H9 (cell line): Measurements from ENCODE around the gene TIMM8B. TPM values are rescaled to one million over a fixed set of nuclear protein-coding genes. Genes with fewer than 3 reads are reported as not detected.

Source experiments
- DNase-seq: peaks from one replicate; pipeline ENCODE4 v3.0.0-alpha.2; 2017
- H2AFZ ChIP-seq: one replicate; pipeline ENCODE4 v1.6.1; 2013; ENCODE audit warnings: mild to moderate bottlenecking, low read length, control low read depth, moderate library complexity
- H2AK5ac ChIP-seq: 2 replicates; pipeline ENCODE4 v1.6.1; 2013; ENCODE audit warnings: low read length, control low read depth, mixed read lengths; ENCODE audit not compliant: insufficient read length
- H2BK120ac ChIP-seq: one replicate; pipeline ENCODE4 v1.6.1; 2013; ENCODE audit warnings: low read depth, mild to moderate bottlenecking, low read length, control low read depth, inconsistent platforms; ENCODE audit not compliant: poor library complexity, severe bottlenecking
- H2BK12ac ChIP-seq: 2 replicates; pipeline ENCODE4 v1.6.1; 2013; ENCODE audit warnings: low read length, control low read depth, mixed read lengths, low read depth; ENCODE audit not compliant: insufficient read length
- H2BK15ac ChIP-seq: 2 replicates; pipeline ENCODE4 v1.6.1; 2013; ENCODE audit warnings: low read depth, low read length, control low read depth
- H2BK20ac ChIP-seq: one replicate; pipeline ENCODE4 v1.6.1; 2013; ENCODE audit warnings: low read depth, mild to moderate bottlenecking, low read length, control low read depth, inconsistent platforms; ENCODE audit not compliant: poor library complexity, severe bottlenecking
- H2BK5ac ChIP-seq: 2 replicates; pipeline ENCODE4 v1.6.1; 2013; ENCODE audit warnings: low read length, control low read depth, mixed read lengths; ENCODE audit not compliant: insufficient read length
- H3K14ac ChIP-seq: 2 replicates; pipeline ENCODE4 v1.6.1; 2013; ENCODE audit warnings: low read length, control low read depth; ENCODE audit not compliant: insufficient read depth
- H3K18ac ChIP-seq: 2 replicates; pipeline ENCODE4 v1.6.1; 2013; ENCODE audit warnings: low read depth, mild to moderate bottlenecking, mixed read lengths, low read length, control low read depth; ENCODE audit not compliant: insufficient read length
- H3K23ac ChIP-seq: 2 replicates; pipeline ENCODE4 v1.6.1; 2013; ENCODE audit warnings: low read length, control low read depth, mixed read lengths, low read depth; ENCODE audit not compliant: insufficient read length
- H3K23me2 ChIP-seq: 2 replicates; pipeline ENCODE4 v1.6.1; 2013; ENCODE audit warnings: low read depth, mild to moderate bottlenecking, mixed read lengths, low read length, control low read depth; ENCODE audit not compliant: insufficient read length, poor library complexity, severe bottlenecking
- H3K27ac ChIP-seq: 2 replicates; pipeline ENCODE4 v1.5.1; 2013; ENCODE audit warnings: low read length, control low read depth, mixed read lengths, low read depth; ENCODE audit not compliant: insufficient read length
- H3K27me3 ChIP-seq: 2 replicates; pipeline ENCODE4 v1.6.1; 2013; ENCODE audit warnings: low read length, control low read depth, inconsistent platforms; ENCODE audit not compliant: insufficient read depth
- H3K4ac ChIP-seq: 2 replicates; pipeline ENCODE4 v1.6.1; 2013; ENCODE audit warnings: low read depth, mild to moderate bottlenecking, control low read depth, inconsistent platforms, low read length, moderate library complexity
- H3K4me1 ChIP-seq: 2 replicates; pipeline ENCODE4 v1.6.1; 2013; ENCODE audit warnings: low read length, control low read depth, inconsistent platforms; ENCODE audit not compliant: insufficient read depth
- H3K4me2 ChIP-seq: 2 replicates; pipeline ENCODE4 v1.6.1; 2013; ENCODE audit warnings: low read length, control low read depth, mixed read lengths; ENCODE audit not compliant: insufficient read length, insufficient read depth
- H3K56ac ChIP-seq: 2 replicates; pipeline ENCODE4 v1.6.1; 2013; ENCODE audit warnings: low read depth, mild to moderate bottlenecking, mixed read lengths, low read length, control low read depth; ENCODE audit not compliant: insufficient read length
- H3K79me1 ChIP-seq: 2 replicates; pipeline ENCODE4 v1.6.1; 2013; ENCODE audit warnings: low read depth, mild to moderate bottlenecking, moderate library complexity, low read length, control low read depth, inconsistent platforms; ENCODE audit not compliant: insufficient read depth, poor library complexity, severe bottlenecking
- H3K79me2 ChIP-seq: 2 replicates; pipeline ENCODE4 v1.6.1; 2013; ENCODE audit warnings: low read length, control low read depth, inconsistent platforms; ENCODE audit not compliant: insufficient read depth
- H3K9ac ChIP-seq: 2 replicates; pipeline ENCODE4 v1.6.1; 2013; ENCODE audit warnings: low read length, control low read depth, mixed read lengths; ENCODE audit not compliant: insufficient read length; ENCODE audit errors: extremely low read depth
- H3K9me3 ChIP-seq: one replicate; pipeline ENCODE4 v1.6.1; 2013; ENCODE audit warnings: low read depth, low read length, inconsistent platforms; ENCODE audit not compliant: control insufficient read depth
- H3T11ph ChIP-seq: one replicate; pipeline ENCODE4 v1.6.1; 2013; ENCODE audit warnings: mild to moderate bottlenecking, low read length, control low read depth, inconsistent platforms
- H4K20me1 ChIP-seq: one replicate; pipeline ENCODE4 v1.6.1; 2013; ENCODE audit not compliant: control insufficient read depth, insufficient read length, insufficient read depth
- H4K5ac ChIP-seq: 2 replicates; pipeline ENCODE4 v1.6.1; 2013; ENCODE audit warnings: low read depth, mild to moderate bottlenecking, mixed read lengths, low read length, control low read depth; ENCODE audit not compliant: insufficient read length
- H4K8ac ChIP-seq: replicated peaks from 2 replicates; pipeline ENCODE4 v1.6.1; 2013; ENCODE audit warnings: low read length, control low read depth, mixed read lengths, low read depth; ENCODE audit not compliant: insufficient read length
- H4K91ac ChIP-seq: 2 replicates; pipeline ENCODE4 v1.6.1; 2013; ENCODE audit warnings: low read depth, mild to moderate bottlenecking, moderate library complexity, mixed read lengths, low read length, control low read depth; ENCODE audit not compliant: insufficient read length
- H3K27ac Mint-ChIP-seq, 3 experiments: 2 replicates in 2 of 3; 3 replicates in 1 of 3; pipeline ENCODE4 v1.8.0; 2020 to 2021; ENCODE audit warnings: mixed read lengths in 3 of 3, mild to moderate bottlenecking in 1 of 3, moderate library complexity in 1 of 3
- H3K27me3 Mint-ChIP-seq: 2 replicates; pipeline ENCODE4 v1.8.0; 2021; ENCODE audit warnings: low read depth, mild to moderate bottlenecking, moderate library complexity, mixed read lengths
- H3K36me3 Mint-ChIP-seq, 3 experiments: 2 replicates in 2 of 3; 3 replicates in 1 of 3; pipeline ENCODE4 v1.8.0; 2020 to 2021; ENCODE audit warnings: low read depth in 3 of 3, mixed read lengths in 3 of 3; ENCODE audit not compliant: insufficient read depth in 1 of 3
- H3K4me1 Mint-ChIP-seq, 2 experiments: 2 replicates each; pipeline ENCODE4 v1.8.0; 2020; ENCODE audit warnings: mixed read lengths in 2 of 2
- H3K4me3 Mint-ChIP-seq, 2 experiments: 2 replicates in 1 of 2; 3 replicates in 1 of 2; pipeline ENCODE4 v1.8.0; 2020 to 2021; ENCODE audit warnings: mild to moderate bottlenecking in 2 of 2, mixed read lengths in 2 of 2, moderate library complexity in 1 of 2
- H3K9me3 Mint-ChIP-seq, 2 experiments: 2 replicates in 1 of 2; 3 replicates in 1 of 2; pipeline ENCODE4 v1.8.0; 2020; ENCODE audit warnings: mild to moderate bottlenecking in 2 of 2, mixed read lengths in 2 of 2, moderate library complexity in 1 of 2
- CTCF ChIP-seq: fragments of 200-600 bp; sonication (generic); conservative IDR thresholded peaks from 3 replicates; pipeline ENCODE4 v1.8.0; 2021; ENCODE audit warnings: antibody characterized with exemption, mild to moderate bottlenecking
- WGBS: extraction: QIAGEN DNeasy Blood & Tissue Kit; methylation state at CpG from one replicate; pipeline ENCODE4 v1.1.7; 2013; ENCODE audit warnings: missing lambda C conversion rate, low lambda C conversion rate, mixed read lengths; ENCODE audit not compliant: insufficient read length; ENCODE audit errors: extremely low coverage; 5-methylcytosine and 5-hydroxymethylcytosine counted together
- total RNA-seq: library from RNA; stranded (reverse); gene quantifications from 2 replicates; pipeline ENCODE4 v1.2.1, GENCODE V29; 2021

The TIMM8B gene
- total RNA-seq, 1 experiment from 2014 or later, result 84.4 TPM

GRCh38 chr11:112121981-112122615 is 35.5 kb upstream of the TIMM8B start:
- Histone ChIP-seq H3K27ac (no peak overlapping the region), H2BK12ac (no peak overlapping the region), H3K18ac (no peak overlapping the region), H3K23me2 (no peaks in the 10 kb centered on the region), H3K56ac (no peak overlapping the region), H2BK15ac (no peak overlapping the region), H4K20me1 (no peaks in the 10 kb centered on the region), H3K27me3 (no peaks in the 10 kb centered on the region), H4K8ac (no peak overlapping the region), H2AFZ (no peak overlapping the region), H3K9ac (no peak overlapping the region), H3K4ac (no peak overlapping the region), H2BK5ac (no peak overlapping the region), H3T11ph (no peak overlapping the region), H2AK5ac (no peak overlapping the region), H4K5ac (no peak overlapping the region), H3K23ac (no peak overlapping the region), H3K14ac (no peak overlapping the region), H2BK20ac (no peak overlapping the region), H3K4me2 (no peak overlapping the region), H4K91ac (no peak overlapping the region), H3K9me3 (no peaks in the 10 kb centered on the region), H2BK120ac (no peak overlapping the region), H3K79me1 (no peaks in the 10 kb centered on the region), H3K4me1 (no peaks in the 10 kb centered on the region), H3K79me2 (no peaks in the 10 kb centered on the region)
- WGBS, result no CpG with 5 or more reads among the region's 5 CpGs
- H3K27me3 Mint-ChIP-seq, result no peaks in the 10 kb centered on the region
- no peaks in the 10 kb centered on the region for H3K36me3 Mint-ChIP-seq
- no peak overlapping the region; a peak in 1 of 7 replicates for H3K27ac Mint-ChIP-seq
- H3K9me3 Mint-ChIP-seq, result peaks cover 0 to 3% of the 10 kb centered on the region in 2 experiments; a peak in 2 of 5 replicates
- no peak overlapping the region for H3K4me3 Mint-ChIP-seq
- DNase-seq, result no peak
- TF ChIP-seq CTCF, result no peak
- no peaks in the 10 kb centered on the region for H3K4me1 Mint-ChIP-seq
